ENCODE measurements around the gene FAM222A.

Gene FAM222A

DNA sequence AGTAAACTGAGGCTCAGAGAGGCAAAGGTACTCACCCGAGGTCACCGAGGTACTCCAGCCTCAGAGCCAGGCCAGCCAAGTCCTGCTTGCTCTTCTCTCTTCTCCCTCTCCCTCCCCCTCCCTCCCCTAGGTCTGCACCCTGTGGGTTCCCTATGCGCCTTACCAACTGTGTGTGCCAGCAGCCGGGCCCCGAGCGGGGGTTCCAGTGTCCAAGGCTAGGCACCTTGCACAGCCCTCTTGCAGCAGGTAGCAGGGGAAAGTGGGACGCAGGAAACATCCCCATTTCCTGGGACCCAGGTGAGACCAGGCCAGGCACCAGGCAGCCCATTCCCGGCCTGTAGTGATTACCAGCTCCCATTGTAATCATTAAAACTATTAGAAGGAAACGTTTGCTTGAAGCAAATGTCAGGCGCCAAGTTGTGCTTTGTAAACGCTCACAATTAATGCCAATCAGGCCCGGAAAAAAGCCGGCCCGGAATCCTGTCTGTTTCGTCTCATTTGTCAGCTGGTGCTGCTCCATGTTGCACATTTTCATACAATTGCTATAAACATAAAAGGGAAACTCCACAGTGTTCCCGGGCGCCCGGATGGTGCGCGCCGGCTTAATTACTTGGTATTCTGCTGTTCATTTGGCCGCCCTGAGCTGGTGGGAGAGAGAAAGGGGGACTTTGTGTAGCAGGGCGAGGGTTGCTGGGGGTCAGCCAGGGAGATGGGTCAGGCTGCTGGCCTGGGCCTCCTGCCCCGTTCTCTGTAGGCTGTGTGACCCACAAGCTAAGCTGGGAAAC lies 11.9 kb downstream of the FAM222A start:
- DNase-seq (ENCODE audit: low read depth): no peak

DNA sequence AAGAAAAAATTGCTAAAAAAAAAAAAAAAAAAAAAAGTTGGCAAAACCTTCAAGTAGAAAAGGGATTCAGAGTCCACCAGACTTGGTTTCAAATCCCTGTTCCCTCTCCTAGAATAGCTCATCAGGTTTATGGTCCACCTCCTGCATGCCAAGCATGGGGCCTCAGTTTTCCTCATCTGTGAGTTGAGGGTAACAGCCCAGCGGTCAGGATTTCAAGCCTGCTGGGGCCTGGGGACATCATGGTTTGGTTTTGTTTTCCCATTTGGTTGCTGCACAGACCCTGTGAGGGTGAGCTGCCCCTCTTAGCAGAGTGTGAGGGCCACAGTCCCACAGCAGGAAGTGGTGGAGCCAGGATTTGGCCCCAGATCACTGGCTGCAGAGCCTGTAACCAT lies 12.5 kb downstream of the FAM222A start:
- no peak for DNase-seq (ENCODE audit: low read depth)

GRCh38 chr12:109726511-109727038 lies 12.9 kb downstream of the FAM222A start:
- no peak for DNase-seq (ENCODE audit: low read depth)

- DNase-seq (ENCODE audit: low read depth): no peak
These were observed 13.6 kb downstream of the FAM222A start for GRCh38 chr12:109727039-109727723.

DNA sequence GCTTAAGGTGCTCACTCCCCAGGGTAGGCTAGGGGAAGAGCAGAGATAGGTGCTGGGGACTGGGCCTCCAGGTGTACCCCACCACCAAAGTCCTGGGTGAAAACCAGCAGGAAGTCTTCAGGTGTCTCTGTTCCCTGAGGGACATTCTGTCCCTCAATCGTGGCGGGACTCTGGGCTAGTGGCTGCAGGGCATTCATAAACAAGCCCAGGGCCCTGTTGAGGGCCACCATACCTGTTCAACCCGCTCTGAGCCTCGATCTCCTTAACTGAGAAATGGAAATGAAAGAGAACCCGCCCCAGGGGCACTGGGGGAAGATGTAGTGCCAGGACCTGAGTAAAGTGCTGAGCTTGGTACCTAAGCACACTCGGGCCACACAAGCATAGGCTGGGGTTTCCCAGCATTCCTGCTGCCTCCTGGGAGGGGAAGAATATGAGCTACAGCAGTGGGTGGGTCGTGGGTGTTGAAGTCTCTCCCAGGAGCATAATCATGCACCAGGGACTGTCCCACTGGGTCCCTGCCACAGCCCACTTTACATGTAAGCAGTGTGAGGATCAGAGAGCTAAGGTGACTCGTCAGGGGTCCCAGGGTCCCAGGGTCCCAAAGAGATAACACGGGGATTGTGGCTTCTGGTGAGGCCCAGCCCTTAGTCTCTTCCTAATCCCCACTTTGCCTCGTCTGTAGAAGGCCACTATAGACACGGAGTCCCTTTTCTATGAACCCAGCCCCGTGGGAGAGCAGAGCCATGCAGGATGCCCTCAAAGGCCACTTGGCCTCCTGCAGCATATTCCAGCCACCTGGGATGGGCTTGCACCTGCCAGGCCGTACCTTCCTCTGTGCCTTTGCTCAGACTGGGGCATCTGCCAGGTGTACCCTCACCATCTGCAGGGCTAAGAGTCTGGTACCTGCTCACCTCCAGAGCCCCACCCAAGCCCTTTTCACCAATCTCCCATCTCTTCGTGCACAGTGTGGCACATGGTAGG lies 14.4 kb downstream of the FAM222A start:
- DNase-seq (ENCODE audit: low read depth): no peak

GRCh38 chr12:109728921-109729320 lies 15.3 kb downstream of the FAM222A start:
- no peak for DNase-seq (ENCODE audit: low read depth)

DNA sequence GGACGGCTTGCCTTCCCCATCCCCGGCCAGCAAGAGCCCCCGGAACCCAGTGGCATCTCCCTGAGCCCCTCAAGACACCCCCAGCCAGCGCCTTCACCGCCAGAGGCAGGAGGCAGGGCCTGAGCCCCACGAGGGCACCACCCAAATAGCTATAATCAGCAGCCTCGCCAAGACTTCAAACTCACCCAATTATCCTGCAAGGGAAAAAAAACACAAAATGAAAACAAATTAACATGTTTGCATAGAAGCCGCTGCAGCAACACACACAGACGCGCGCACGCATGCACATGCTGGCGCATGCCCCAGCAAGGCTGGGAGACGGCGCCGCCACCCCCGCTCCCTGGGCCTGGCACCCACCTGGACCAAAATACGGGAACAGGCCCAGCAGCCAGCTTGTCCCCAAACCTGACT lies 15.8 kb downstream of the FAM222A start:
- DNase-seq (ENCODE audit: low read depth): no peak

DNA sequence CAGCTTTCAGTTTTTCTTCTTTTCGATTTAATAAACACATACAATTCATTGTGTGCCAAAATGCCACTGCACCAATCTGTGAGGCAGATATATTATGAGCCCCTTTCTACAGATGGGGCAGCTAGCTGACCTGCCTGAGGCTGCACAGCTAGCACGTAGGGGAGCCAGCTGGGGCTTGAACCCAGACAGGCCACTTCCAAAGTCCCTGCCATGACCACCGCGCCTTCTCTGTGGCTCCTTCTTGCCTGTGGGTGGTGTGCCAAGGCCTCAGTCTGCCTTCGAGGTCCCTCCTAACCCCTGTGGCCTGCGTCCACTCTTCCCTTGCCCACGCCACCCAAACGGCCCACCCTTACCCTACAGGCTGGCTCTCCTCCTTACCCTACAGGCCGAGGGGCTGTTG lies 16.2 kb downstream of the FAM222A start:
- no peak for DNase-seq (ENCODE audit: low read depth)

GRCh38 chr12:109730306-109731145 lies 16.9 kb downstream of the FAM222A start:
- DNase-seq (ENCODE audit: low read depth): no peak

- no peak for DNase-seq (ENCODE audit: low read depth)
These were observed 17.7 kb downstream of the FAM222A start for GRCh38 chr12:109731231-109731731.

DNA sequence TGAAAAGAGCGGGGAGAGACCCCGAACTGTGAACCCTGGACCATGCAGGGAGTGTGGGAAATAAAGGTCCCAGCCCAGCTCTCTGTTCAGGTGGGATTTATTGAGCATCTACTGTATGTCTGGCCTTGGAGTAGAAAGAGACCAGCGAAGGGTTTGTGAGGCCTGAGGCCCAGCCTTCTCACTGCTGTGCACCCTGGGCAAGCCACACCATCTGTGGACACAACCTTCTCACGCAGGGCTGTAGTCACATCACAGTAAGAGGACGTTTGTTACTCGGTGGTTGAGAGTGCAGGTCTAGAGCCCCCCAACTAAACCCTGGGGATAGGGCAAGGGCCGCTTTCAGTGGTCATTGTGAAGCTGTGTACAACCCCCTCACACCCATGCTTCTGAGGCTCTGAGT lies 18.2 kb downstream of the FAM222A start:
- DNase-seq (ENCODE audit: low read depth): no peak

- no peak for DNase-seq (ENCODE audit: low read depth)
These were observed 19.0 kb downstream of the FAM222A start for GRCh38 chr12:109732321-109733305.

DNA sequence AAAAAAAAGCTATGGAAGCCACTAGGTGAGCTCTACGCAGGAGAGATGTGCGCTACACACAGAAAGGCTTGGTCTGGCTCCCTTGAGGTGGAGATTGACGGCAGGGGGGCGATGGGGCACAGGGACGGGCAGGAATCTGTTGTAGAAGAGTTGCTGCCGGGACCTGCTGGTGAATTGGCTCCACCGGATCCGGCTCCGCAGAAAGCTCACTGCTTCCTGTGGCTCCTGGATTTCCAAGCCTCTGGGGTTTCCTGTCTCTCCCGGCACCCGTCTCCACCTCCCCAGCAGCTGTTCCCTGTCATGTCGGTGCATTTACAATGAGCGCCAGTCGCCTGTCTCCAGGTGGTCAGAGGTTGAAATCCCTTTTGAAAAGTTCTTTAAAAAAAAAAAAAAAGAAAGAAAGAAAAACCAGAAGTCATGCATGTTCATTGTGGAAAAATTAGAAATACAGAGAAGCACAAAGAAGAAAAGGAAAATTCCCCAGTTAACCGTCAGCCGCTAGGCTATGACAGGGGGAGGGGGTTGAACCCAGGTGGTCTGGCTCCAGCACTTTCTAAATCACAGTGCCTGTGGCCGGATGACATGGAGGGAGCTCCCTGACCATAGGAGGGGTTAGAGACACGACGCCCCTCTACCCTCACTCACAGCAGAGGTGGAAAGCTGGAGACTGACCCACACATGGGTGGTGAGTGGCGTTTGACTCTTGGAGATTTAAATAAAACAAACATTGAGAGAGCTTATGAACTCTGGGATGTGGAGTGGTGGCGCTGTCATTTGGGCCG lies 20.8 kb downstream of the FAM222A start:
- no peak for DNase-seq (ENCODE audit: low read depth)

DNA sequence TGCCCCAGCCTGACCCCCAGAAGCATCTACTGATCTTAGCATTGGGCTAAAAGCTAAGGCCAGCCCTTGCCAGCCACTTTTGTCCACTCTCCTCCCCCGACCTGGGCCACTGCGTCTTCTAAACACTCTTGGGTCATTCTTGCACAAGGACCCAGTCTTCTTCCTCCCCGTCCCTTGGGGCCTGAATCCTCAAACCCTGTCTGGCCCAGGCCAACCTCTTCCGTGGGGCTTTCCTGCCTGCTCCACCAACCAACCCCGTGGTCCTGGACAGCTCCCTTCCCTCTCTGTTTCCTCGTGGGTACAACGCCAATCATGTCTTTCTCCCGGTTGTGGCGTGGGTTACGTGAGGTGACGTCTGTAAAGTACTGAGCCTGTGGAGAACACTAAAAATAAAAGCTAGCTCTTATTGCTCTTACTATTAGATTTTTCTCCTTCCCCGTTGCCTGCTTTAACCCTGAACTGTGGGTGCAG lies 21.5 kb downstream of the FAM222A start:
- DNase-seq (ENCODE audit: low read depth): no peak

DNA sequence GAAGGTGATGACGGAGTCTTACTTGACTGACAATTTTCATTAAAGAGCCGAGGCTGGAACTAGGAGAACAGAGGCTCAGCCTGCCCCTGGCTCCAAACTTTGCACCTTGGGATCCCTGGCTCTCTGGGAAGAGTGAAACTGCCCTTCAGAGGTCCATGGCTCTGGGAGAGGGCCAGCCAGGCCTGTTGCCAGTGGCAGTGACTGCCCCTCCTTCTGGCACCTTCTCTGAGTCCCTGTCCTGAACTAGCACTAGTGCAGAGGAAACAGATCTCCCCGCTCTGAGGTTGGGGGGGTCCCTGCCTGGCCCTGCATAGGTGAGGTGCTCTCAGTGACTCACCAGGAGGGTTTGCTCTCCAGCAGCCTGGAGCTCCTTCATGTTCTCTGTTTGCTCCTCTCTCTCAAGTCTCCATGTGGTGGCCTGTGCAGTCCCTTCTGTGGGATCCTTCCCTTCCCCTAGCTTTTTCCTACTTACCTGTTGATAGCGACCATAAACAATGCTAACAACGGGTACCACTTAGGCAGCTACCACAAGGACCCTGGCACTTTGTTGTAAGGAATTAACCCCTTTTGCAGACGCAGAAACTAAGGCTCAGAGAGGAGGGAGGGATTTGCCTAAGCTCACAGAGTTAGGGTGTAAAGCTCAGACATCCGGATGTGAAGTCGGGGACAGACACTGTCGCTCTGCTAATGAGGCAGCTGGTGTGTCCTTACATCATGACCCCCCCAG lies 22.4 kb downstream of the FAM222A start:
- DNase-seq (ENCODE audit: low read depth): no peak

- DNase-seq (ENCODE audit: low read depth): no peak
These were observed 23.0 kb downstream of the FAM222A start for GRCh38 chr12:109736552-109737108.

DNA sequence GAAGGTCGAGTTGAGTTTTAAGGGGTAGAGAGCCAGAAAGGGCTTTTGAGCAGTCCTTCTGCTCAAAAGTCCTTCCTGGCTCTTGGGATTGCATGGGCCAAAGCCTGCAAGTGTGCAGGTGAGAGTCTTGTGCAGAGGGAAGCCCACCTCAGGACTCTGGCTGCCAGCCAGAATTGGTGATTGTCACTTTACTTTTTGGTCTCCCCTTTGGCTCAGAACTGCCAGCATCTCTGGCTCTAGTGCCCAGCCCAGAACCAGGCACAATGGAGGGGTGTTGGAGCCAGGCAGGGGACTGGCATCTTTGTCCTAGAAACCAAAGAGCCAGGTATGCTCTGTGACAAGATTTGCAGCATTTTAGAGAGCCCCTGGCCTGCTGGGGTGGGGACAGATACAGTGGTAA lies 23.5 kb downstream of the FAM222A start:
- no peak for DNase-seq (ENCODE audit: low read depth)

GRCh38 chr12:109737631-109738030 lies 24.0 kb downstream of the FAM222A start:
- no peak for DNase-seq (ENCODE audit: low read depth)
